TTC549 (cell line): ENCODE results near the gene NUBP2.

Source experiments
- FAIRE-seq: peaks from 2 replicates; lab custom pipeline; 2012; peaks lifted over from hg19 to GRCh38; lab: Jason Lieb, UNC

NUBP2 gene

GRCh38 chr16:1772908-1773702, 9.7 kb upstream of the NUBP2 start, which contains the start of gene MRPS34:
MRPS34 (minus strand) TSS chr16:1773134; CDS start chr16:1773119, 15 bp downstream.
- no peak for FAIRE-seq

DNA sequence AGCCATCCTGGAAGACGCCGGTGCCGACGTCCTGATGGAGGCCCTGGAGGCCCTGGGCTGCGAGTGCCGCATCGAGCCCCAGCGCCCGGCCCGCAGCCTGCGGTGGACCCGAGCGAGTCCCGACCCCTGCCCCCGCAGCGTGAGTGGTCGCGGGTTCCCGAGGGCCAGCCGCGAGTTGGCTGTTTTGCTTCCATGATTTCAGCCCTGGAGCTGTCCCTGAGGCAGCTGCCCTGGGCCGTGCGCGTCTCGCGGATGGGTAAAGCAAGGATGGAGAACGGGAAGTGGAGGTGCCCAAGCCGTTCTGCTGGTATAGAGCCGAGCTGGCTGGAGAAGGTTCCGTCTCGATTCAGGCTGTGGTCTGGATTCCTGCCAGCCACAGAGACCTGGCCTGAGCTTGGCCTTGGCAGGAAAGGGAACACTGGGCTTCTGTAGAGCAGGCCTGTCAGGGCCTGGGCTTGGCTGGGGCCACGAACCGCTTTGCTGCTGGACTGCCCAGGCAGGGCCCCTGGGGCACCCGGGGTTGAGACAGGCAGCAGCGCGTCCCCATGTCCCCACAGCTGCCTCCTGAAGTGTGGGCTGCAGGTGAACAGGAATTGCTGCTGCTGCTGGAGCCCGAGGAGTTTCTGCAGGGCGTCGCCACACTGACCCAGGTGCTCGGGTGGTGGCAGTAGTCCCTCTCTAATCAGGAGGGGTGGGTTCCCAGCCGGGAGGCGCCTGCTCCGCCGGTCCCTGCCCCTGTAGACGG, 8.9 kb upstream of the NUBP2 start:
- FAIRE-seq = no peak

GRCh38 chr16:1774448-1774780, 8.3 kb upstream of the NUBP2 start:
- FAIRE-seq = no peak

DNA sequence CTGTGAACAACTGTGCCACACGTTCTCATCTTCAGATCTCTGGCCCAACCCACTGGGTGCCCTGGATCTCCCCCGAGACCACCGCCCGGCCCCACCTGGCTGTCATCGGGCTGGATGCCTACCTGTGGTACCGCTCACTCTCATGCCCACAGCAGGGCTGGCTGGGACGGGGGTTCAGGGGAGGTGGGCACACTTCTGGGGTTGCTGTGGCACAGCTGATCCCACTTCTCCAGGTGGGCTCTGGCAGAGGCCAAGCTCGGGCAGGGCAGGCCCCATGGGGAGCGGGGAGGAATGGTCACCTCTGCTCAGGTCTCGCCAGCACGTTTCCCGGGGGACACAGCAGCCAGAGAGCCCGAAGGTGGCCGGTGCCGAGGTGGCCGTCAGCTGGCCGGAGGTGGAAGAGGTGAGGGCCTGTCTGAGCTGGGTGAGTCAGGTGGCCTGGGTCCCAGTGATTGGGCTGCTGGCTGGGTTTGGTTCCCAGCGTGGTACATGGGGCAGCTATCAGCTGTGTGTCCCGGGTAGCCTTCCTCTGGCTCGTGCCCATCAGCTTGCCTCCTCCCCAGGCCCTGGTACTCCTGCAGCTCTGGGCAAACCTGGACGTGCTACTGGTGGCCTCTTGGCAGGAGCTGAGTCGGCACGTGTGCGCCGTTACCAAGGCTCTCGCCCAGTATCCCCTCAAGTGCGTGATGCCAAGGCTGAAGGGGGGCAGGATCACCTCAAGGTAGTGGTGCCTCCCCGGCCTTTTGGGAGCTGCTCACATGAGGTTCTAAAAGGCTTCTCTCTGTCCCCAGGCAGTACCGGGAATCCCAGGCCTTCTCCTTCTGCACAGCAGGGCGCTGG, 7.5 kb upstream of the NUBP2 start:
- no peak for FAIRE-seq

GRCh38 chr16:1775846-1776671, 6.7 kb upstream of the NUBP2 start:
- FAIRE-seq = no peak

- no peak for FAIRE-seq
These were observed 6.1 kb upstream of the NUBP2 start for GRCh38 chr16:1776672-1776955.

DNA sequence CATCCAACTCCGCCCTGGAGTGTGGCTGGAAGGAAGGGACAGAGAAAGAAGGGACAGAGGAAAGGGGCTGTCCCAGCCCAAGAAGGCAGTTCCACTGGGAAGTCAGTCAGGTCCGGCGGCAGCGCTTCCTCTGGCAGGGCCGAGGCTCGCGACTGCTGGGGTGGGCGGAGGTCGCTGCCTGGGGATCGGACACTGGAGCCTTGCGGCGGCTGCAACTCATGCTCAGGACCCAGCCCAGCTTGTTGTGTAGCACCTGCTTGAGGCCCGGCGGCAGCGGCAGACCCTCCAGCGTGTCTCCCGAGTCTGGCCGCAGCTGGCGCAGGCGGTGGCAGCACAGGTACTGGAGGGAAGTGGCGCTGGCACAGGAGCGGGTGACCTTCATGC, 5.8 kb upstream of the NUBP2 start:
- FAIRE-seq = no peak

DNA sequence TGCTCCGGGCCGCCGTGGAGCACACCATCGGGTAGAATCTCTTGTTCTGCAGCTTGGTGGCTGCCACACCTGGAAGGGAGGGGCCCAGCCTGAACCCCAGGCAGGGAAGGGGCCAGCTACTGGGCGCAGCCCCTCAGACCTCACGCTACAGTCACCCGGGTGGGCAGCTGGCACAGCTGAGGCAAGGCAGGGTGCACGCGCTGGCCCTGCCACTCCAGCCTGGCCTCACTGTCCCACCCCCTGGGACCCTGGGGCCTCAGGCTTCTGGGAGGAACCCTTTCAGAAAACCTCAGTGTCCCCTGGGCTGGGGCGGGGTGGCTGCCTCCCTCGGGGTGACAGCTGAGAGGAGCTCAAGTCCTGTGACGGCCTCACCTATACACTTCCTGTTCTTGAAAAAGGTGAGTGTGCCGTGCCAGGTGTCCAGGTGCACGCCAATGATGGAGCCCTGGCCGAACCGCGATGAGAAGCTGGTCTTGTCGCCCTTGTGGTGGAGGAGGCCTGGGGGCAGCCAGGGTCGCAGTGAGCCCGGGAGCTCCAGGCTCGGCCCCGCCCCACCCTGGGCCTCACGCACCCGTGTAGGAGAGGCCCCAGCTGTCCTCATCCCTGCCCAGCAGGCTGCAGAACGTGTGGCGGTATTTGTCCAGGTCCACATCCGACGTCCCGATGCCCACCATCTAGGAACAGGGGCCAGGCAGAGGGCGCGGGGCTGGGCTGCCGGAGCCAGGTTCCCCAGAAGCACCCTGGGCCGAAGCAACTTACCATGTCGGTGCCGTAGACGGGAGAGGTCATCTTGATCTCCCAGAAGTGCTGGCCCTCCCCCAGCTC, 5.2 kb upstream of the NUBP2 start:
- no peak for FAIRE-seq

GRCh38 chr16:1778200-1779179, 4.3 kb upstream of the NUBP2 start:
- no peak for FAIRE-seq

- no peak for FAIRE-seq
These were observed 3.5 kb upstream of the NUBP2 start for GRCh38 chr16:1779234-1779701.

DNA sequence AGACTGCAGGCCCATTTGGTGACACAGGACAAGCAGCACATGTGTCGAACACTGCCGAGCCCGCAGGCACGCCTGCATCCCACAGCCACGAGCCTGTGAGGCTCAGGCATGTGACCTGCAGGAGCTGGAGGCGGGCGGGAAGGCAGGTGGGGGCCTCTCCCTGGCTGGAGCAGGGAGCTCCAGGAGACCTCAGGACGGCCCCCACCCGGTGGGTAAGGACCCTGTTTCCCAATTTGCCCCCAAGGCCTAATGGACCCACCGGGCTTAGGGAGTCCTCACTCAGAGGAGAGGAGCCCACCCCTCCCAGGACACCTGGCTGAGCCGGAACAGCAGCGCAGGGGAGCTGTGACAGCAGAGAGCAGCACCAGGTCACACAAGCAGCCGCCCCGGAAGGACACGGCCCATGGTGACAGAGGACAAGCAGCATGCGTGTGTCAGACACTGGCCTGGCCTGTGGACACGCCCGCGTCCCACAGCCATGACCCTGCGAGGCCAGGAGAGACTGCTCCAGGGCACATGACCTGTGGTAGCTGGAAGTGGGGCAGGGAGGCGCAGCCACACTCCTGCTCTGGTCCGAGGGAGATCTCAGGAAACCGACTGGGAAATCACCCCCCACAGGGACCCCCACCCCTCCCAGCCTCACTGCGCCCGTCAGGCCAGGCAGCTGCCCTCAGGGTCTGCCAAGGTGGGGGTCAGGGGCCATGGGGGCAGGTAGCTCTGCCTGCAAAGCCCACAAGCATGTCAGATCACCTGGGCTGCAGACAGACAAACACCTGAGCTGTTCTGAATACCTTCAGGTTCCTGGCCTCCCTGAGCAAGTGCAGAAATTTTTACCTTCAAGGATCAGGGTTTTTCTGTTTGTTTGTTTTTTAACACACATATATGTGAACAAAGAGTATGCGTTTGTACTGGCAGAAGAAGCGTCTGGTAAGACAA, 2.8 kb upstream of the NUBP2 start:
- no peak for FAIRE-seq

DNA sequence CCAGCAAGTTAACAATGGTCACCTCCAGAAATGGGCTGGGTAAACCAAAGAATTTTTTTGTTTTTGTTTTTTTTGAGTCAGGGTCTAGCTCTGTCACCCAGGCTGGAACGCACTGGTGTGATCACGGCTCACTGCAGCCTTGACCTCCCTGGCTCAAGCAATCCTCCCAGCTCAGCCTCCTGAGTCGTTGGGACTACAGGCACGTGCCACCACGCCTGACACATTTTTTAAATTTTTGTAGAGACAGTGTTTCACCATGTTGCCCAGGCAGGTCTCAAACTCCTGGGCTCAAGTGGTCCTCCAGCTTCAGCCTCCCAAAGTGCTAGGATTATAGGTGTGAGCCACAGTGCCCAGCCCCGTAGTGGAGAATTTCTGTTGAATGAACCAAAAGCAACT, 2.1 kb upstream of the NUBP2 start:
- FAIRE-seq = no peak

GRCh38 chr16:1781254-1781653, 1.5 kb upstream of the NUBP2 start:
- FAIRE-seq = no peak

- FAIRE-seq = no peak
These were observed 877 bp upstream of the NUBP2 start for GRCh38 chr16:1781758-1782407.

- FAIRE-seq = no peak
These were observed 2.5 kb downstream of the NUBP2 start for GRCh38 chr16:1784977-1785845.

DNA sequence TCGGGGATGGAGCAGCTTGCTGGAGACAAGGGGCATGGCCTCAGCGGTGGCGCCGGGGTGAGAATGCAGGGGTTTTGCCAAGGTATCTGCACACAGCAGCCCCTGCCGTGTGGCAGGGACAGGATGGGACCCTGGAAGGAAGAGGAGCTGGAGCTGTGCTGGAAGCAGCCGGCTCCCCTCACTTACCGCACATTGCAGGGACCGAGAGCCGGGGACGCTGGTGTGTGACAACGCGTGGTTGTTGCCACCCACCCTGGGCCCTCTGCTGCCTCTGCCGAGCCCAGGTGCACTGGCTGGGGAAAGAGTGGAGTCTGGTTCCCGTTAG, 3.0 kb downstream of the NUBP2 start:
- FAIRE-seq = no peak

DNA sequence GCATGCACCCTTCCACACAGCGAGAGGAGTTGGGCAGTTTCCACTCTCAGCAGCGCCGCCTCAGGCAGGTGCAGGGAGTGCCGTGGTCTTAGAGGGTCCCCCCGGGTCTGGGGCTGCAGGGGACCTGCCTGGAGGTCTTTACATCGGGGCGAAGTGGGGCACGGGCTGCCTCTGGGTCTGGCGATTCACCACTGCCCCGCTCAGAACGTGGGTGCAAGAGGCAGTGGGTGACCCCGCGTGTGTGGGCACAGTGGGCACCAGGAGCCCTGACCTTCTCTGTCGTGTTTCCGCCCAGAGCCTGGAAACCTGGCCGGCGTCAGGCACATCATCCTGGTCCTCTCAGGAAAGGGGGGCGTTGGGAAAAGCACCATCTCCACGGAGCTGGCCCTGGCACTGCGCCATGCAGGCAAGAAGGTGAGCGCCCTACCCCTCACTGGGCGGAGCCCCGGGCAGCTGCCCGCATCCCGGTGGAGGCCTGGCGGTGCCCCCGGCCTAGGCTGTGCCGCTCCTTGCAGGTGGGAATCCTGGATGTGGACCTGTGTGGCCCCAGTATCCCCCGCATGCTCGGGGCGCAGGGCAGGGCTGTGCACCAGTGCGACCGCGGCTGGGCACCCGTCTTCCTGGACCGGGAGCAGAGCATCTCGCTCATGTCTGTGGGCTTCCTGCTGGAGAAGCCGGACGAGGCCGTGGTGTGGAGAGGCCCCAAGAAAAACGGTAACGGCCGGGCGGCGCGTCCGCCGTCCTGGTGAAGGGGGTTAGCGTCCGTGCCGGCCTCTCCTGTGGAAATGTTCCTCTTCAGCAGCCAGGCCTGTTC, 3.7 kb downstream of the NUBP2 start:
- FAIRE-seq = no peak
